Measurements from ENCODE around the gene POLR3A. TPM values are rescaled to one million over a fixed set of nuclear protein-coding genes. Genes with fewer than 3 reads are reported as not detected.

Gene POLR3A
- total RNA-seq, 6 donors from 2014 or later, result 10.5 to 18.9 (median 11.0) TPM

- H3K36me3 ChIP-seq, result peaks cover 3 to 25% (median 16%) of the 10 kb centered on the region in 4 donors
- 93% methylated on average over 5 of the region's 5 CpGs for WGBS, 2 donors
- no peak for DNase-seq
These were observed 56.0 kb downstream of the POLR3A start for GRCh38 chr10:77973276-77973675.

GRCh38 chr10:77972148-77972547 is 57.2 kb downstream of the POLR3A start:
- Histone ChIP-seq H3K4me1 (peaks cover 11 to 15% (median 12%) of the 10 kb centered on the region in 4 donors), H3K27ac (peak overlapping the region in 2 of 4 donors; percentile 59 to 70), H3K9me3 (no peaks in the 10 kb centered on the region), H3K27me3 (no peaks in the 10 kb centered on the region), H3K36me3 (peaks cover 0 to 14% (median 6%) of the 10 kb centered on the region in 4 donors), H3K4me3 (no peak overlapping the region)
- DNase-seq, result no peak
- no peak for ATAC-seq (ENCODE audit: low FRiP score in 2 of 2)
- 86% methylated on average over 5 of the region's 5 CpGs for WGBS, 2 donors
- TF ChIP-seq POLR2AphosphoS5 (IDR thresholded peaks at IDR 0.05), result no peak
- TF ChIP-seq POLR2A (IDR thresholded peaks at IDR 0.05), result no peak
- no peak for TF ChIP-seq CTCF (IDR thresholded peaks at IDR 0.05)
- TF ChIP-seq EP300 (IDR thresholded peaks at IDR 0.05), result no peak

More at GRCh38 chr10:77973276-77973675, 56.0 kb downstream of the POLR3A start:
- Histone ChIP-seq H3K27me3 (no peaks in the 10 kb centered on the region), H3K27ac (no peak overlapping the region), H3K4me3 (no peak overlapping the region), H3K9me3 (no peaks in the 10 kb centered on the region), H3K4me1 (peaks cover 11 to 15% (median 12%) of the 10 kb centered on the region in 4 donors)
- no peak for ATAC-seq (ENCODE audit: low FRiP score in 2 of 2)
- TF ChIP-seq POLR2A (IDR thresholded peaks at IDR 0.05) (no peak), CTCF (IDR thresholded peaks at IDR 0.05) (no peak), POLR2AphosphoS5 (IDR thresholded peaks at IDR 0.05) (no peak), EP300 (IDR thresholded peaks at IDR 0.05) (no peak)

GRCh38 chr10:77971804-77972144 is 57.5 kb downstream of the POLR3A start:
- no peak overlapping the region for H3K4me3 ChIP-seq
- H3K36me3 ChIP-seq, result peaks cover 0 to 10% (median 3%) of the 10 kb centered on the region in 4 donors
- peaks cover 11 to 15% (median 12%) of the 10 kb centered on the region in 4 donors for H3K4me1 ChIP-seq
- WGBS, 2 donors, result 78% methylated on average over 3 of the region's 3 CpGs
- peak overlapping the region; percentile 36 to 70 (median 54) for H3K27ac ChIP-seq
- no peaks in the 10 kb centered on the region for H3K9me3 ChIP-seq
- no peak for DNase-seq
- no peak for ATAC-seq (ENCODE audit: low FRiP score in 2 of 2)
- TF ChIP-seq CTCF (IDR thresholded peaks at IDR 0.05) (no peak), EP300 (IDR thresholded peaks at IDR 0.05) (no peak), POLR2A (IDR thresholded peaks at IDR 0.05) (no peak), POLR2AphosphoS5 (IDR thresholded peaks at IDR 0.05) (no peak)
- H3K27me3 ChIP-seq, result no peaks in the 10 kb centered on the region

- peak overlapping the region; percentile 36 to 70 (median 58) for H3K27ac ChIP-seq
- H3K9me3 ChIP-seq, result no peaks in the 10 kb centered on the region
- ATAC-seq (ENCODE audit: low FRiP score in 2 of 2) (peak; percentile 62 to 83), DNase-seq (peak in 1 of 2 donors; percentile 47)
- 27 to 39% methylated on average over 5 to 7 of the region's 7 CpGs for WGBS, 2 donors
- no peak for TF ChIP-seq CTCF (IDR thresholded peaks at IDR 0.05)
- TF ChIP-seq POLR2AphosphoS5 (IDR thresholded peaks at IDR 0.05), result peak; percentile 25 to 64
- peak in 1 of 4 donors; percentile 47 for TF ChIP-seq EP300 (IDR thresholded peaks at IDR 0.05)
- TF ChIP-seq POLR2A (IDR thresholded peaks at IDR 0.05), result no peak
- no peak overlapping the region for H3K4me3 ChIP-seq
- H3K36me3 ChIP-seq, result peaks cover 0 to 4% (median 0%) of the 10 kb centered on the region in 4 donors
- H3K27me3 ChIP-seq, result no peaks in the 10 kb centered on the region
- H3K4me1 ChIP-seq, result peaks cover 11 to 15% (median 12%) of the 10 kb centered on the region in 4 donors
These were observed 58.2 kb downstream of the POLR3A start for GRCh38 chr10:77970869-77971803.

Measured in upper lobe of left lung (tissue), 6 donors.